HG02938 (cell line): ENCODE results near the gene CAMK1G.
A peak's percentile ranks its signal among the peaks of the same experiment; 100 is the strongest.

ENCODE experiments used
- ATAC-seq: cut with Tn5 transposase; IDR thresholded peaks from one replicate; pipeline ENCODE4 v1.9.1; 2021; ENCODE audit warnings: mild to moderate bottlenecking, moderate library complexity; ENCODE audit not compliant: unreplicated experiment

The CAMK1G gene

DNA sequence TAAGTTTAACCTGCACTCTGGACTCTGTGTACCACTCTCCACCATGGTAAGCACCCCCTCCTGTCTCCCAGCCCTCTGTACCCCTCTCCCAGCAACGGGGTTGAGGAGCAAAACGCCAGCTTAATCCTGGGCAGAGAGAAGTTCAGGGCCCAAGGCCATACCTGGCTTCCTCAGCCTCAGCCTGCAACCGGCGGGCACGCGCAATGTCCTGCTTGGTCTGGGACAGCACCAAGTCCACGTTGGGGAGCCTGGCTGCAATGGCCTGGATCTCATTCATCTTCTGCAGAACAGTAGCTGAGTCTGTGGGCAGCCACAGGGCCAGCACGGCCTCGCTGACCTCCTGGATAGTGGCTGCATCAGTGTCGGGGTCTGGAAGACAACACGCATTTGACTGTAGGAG, 34.8 kb downstream of the CAMK1G start:
- no peak for ATAC-seq

DNA sequence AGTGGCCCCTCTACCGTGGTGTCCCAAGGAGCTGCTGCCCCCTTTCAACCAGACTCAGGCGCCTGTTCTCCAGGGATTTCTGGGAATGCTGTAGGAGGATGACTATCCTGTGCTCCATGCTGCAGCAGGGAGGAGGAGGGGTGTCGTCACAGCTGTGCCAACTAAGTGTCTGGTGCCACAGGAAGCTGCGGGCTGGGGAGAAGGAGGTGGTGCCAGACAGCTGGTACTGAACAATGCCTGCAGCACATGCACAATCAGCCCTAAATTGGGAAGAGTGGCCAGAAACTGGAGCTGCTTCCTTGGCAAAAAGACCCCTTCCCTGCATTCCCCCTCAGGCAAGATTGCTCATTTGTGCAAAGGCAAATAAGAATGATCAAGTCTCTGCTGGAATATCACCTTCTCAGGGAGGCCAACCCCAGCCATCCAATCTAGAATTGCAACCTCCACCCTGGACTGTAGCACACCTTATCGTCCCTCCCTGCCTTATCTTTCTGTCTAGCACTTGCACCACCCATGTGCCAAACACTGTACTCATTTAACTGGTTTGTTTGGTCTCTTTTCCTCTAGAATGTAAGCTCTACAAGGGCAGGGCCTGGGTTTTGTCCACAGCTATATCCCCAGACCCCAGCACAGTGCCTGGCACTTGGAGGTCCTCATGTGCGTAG, 35.4 kb downstream of the CAMK1G start:
- ATAC-seq = no peak

DNA sequence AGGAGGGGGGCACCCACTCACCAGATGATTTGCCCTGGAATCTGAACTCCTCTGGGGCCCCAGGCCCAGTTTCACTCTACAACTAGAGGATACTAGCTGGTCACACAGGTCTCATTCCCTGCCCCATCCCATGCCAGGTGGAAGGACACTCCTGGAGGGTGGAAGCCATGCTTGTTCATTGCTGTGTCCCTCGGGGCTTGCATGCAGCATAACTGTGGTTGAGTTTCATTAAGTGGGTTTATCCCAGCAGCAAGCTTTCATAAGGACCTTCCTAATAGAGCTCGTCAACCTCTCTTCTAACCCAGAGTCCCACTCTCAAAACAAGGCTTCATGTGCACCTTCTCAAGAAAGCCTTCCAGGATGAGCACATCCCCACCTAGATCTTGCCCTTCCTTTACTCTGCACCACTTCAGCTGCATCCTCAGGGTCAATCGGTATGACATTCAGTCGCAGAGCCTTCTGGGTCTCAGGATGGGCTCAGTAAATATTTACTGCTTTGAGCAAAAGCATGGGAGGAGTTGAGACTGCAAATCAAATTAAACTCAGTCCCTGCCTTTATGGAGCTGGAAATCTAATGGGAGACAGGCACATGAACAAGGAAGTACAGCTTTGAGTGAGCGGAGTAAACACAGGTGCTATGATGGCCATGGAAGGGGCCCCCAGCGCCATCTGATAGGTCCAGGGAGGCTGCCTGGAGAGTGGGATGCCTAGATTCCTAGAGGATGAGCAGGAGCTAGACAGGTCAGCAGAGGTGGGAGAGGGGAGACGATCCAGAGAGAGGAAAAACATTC, 36.4 kb downstream of the CAMK1G start:
- no peak for ATAC-seq

DNA sequence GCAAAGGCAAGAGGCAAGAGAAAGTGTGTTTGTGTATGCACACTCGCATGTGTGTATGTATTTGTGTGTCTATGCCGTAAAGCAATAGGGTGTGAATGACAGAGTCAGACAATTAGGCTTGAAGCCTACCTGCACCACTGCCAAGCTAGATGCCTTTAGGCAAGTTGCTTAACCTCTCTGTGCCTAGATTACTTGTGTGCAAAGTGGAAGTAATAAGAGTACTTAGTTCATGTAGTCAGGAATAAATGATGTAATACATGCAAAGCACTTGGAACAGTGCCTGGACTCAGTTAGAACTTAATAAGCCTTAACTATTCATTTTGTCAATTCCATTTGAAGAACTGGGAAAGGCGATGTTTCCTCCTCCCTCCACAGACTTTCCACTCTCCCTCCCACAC, 37.0 kb downstream of the CAMK1G start:
- no peak for ATAC-seq

DNA sequence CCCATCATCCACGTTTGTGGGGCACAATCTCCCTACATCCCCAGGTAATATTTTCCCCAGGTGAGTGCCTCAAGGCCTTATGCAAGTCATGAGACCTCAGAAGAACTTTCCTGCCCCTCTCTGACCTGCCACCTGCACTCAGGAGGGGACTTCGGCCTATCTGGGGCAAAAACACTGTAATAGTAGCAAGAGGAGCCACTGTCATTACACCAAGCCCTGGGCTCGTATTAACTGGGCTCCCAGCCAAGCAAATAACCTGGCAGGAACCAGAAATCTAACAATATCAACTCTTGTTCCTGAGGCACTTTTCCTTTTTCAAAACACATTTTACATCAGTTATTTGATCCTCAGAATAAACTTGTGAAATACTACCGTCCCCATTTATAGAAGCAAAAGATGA, 37.8 kb downstream of the CAMK1G start:
- no peak for ATAC-seq

DNA sequence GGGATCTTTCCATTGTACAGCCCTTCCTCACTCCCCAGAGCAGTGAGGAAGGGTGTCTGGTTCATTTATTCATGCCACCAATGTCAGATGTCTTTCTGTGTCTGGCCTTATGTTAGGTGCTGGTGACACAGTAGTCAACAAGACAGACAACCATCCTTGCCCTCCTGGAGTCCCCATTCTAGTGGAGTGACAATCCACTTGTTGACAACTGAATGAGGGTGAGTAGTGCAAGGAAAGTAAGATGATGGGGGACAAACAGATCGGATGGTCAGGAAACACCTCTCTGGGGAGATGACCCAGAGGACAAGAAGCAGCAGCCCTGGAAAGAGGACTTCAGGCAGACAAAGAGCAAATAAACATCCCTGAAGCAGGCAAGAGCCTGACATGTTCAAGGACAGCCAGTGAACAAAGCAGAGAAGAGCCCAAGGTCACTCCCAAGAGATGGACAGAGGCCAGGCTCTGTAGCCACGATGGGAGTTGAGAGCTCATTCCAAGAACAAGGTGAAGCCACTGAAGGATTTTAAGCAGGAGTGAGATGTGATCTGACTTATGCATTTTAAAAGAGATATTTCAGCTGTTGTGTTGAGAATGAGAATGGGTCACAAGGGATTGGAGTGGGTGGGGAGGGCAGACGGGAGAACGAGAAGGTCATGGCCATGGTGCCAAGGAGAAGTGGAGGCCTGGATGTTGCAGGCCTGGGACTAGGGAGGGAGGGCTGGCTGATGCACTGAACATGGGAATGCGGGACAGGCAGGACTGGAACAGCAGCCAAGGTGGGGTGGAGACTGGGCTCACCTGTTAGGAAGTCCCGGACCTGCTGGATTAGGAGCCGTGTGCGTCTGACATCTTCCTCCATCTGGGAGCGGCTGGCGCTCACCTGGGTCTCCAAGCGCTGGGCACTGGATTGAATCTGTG, 38.5 kb downstream of the CAMK1G start:
- ATAC-seq = no peak

DNA sequence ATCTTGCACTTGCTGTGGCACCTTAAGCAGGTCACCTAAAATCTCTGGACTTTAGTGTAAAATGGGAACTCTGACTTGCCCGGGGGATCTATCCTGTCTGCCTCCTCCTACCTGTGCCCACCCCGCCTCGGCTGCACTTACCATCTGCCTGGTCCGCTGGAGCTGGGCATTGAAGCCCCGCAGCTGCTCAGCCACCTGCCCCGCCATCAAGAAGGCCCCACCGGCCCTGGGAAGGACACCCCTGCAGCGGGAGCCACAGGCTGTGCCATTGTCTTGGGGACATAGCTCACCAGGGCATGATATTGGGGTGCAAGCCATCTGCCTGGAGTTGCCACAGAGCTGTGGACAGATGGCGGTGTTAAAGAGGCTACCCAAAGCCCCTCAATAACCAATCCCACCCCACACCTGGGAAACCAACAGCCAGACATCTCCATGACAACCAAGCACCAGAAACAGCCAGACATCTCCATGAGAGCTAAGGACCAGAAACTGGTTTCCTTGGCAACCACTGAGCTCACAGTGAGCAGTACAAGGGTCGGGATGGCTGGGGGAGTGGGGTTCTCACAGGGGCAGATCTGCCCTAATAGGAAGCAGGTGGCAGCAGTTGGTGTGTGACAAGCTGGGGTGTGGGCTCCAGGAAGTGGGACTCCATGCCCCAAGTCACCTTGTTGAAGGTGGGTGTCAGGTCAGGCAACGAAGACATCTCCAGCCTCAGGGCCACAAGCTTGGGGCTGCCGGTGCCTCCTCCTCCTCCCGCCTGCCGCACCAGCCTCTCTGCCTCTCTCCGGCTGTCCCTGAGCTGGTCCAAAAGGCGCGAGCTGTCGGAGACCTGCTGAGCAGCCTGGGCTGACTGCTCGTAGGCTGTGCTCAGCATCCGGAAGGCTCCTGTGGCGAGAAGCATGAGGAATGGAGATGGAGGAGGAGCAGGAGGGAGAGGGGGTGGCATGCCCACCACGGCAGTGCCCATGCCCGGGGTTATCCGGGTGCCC, 39.6 kb downstream of the CAMK1G start:
- ATAC-seq = no peak

DNA sequence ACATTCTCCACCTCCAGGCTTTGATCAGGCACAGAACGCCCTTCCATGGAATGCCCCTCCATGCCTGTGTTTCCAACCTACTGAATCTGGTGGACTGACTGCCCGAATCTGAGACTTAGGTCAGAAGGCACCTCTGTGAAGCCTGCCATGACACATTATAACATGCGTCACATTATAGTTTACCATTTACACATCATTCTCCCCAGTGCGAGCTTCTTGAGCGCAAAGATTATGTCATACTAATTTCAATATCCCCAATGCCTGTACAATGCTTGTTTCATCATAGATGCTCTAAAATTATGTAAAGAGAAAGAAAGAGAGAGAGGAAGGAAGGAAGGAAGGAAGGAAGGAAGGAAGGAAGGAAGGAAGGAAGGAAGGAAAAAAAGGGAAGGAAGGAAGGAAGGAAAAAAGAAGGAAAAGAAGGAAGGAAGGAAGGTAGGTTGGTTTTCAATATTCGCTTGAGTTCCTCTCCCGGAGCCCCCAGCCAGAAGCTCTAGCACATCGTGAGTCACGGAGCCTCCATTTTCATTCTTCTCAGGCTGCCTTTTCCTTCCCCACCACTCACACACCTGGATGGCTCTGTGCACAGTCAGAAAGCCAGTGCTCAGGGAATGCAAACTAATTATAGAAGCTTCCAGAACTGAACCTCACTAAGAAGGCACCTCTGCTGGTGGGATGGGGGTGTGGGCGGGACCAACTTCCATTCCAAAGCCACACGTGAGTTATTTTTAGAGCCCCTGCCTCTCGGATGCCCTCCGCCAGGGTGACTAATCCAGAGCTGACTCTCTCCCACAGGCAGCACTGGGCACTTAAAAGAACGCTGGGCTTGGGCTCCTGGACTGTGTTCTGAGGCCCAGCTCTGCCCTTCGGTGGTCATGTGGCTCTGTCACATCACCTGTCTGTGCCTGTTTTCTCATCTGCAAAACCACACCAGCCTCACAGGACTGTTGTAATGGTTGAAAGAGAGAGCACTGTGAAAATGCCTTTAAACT, 41.3 kb downstream of the CAMK1G start:
- ATAC-seq = no peak

DNA sequence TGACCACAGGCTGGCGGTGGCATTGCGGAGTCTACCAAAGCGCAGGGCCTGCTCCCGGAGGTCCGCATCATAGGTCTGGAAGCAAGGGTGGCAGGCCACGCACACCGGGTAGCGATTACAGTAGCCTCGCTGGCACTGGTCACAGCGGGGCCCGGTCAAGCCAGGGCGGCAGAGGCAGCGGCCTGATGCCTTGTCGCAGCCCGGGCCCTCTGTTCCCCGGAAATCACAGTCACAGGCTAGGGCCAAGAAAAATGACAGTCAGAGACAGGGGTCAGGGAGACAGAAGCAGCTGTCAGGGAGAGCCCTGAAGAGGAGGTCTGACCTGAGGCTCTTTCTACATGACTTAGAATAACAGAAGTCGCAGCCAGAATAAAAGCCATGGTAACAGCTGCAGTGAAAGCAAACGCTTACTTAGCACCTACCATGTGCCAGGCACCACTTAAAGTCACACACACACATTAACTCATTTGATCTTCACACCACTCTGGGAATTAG, 42.3 kb downstream of the CAMK1G start:
- ATAC-seq = no peak

DNA sequence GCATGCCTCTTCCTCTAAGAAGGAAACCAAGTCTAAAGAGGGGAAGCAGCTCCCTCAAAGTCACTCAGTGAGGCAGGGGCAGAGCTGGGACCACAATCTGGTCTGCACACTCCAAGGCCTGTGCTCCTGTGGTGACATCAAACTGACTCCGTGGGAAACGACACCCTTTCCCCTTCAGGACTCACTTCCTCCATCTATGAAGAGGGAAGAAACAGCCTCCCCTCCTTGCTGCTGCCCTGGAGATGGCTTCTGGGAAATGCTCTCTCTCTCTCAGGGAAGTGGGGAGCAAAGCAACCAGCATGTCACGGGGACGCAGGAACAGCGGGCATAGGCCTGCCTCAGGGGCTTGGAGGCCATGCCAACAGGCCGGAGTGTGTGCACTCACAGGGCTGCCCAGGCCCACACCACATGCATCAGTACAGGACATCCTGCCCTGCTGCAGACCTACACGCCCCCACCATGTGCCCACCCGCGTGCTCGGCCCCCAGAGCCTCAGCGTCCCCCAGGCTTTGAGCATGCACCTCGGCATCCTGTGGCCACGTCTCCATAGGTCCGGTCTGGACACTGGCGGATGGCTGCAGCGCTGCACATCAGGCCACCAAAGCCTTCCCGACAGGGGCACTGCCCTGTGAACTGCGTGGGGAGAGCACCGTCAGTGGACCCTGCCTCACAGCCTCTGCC, 43.0 kb downstream of the CAMK1G start:
- ATAC-seq = no peak

DNA sequence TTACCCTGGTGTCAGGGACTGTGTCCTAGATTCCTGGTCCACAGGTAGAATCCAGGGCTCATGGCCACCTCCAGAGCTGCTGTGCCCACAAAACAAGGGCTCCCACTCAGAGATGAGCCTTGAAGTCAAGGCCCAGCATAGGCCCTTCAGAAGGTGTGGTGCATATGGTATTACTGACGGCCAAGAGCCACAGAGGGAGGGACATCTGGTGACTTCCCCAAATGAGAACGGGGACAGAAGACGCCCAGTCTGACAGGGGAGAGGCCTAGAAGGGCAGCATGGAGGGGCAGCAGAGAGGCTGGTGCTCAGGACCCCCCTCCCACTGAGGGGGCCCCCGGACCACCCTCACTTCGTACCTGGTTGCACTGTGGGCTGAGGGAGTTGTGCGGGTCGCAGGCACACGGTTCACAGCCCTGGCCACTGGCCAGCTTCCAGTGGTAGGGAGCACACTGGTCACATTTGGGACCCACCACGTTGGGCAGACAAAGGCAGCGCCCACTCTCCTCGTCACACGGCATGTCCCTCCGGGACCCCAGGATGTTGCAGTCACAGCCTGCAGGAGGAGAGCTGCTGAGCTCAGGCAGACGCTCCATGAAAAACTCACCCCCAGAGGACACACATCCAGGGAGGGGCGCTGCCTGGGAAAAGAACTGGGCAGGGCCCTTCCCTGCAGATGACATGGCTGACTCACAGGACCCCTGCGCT, 43.7 kb downstream of the CAMK1G start:
- peak; percentile 9 for ATAC-seq

DNA sequence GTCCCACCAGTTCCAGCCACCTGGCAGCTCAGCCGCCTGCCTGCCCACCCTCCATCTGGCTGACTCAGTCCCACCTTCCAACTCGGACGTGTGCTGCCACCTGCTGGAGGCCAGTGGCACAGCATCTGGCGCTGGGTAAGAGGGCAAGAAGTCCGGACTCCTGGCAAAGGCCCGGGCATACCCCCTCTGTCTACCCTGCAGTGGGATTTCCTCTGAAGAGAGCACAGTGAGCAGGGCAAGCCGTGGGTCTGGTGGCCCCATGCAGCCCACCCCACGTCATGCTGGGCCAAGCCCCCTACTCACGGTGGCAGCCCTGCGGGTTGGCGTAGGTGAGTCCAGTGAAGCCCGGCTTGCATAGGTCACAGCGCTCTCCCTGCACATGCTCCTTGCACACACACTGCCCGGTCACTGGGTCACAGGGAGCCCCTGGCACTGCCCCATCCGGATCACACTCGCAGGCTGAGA, 44.2 kb downstream of the CAMK1G start:
- peak; percentile 76 for ATAC-seq

DNA sequence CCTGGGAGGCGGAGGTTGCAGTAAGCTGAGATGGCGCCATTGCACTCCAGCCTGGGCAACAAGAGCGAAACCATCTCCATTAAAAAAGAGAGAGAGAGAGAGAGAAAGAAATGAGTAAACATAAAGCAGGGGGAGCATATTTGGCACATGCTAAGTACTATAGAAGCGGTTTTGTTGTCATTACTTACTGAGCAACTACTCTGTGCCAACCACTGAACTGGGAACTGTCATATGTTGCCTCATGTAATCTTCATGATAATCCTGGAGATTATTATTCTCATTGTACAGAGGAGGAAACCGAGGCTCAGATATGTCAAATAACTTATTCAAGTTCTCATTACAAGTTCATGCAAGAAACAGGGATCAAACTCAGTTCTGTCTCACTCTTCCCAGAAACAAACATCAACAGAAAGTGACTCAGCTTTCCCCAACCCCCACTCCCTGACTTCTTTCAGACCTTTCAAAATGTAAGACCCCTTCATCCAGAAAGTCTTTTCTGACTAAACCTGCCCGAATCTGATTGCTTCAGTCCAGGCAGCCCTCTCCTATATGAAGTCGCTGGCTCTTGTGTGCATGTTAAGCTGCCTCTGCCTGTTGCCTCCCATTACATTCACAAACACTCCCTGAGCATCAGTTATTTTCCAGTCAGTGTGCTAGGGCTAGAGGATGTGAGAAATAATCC, 45.2 kb downstream of the CAMK1G start:
- ATAC-seq = no peak

DNA sequence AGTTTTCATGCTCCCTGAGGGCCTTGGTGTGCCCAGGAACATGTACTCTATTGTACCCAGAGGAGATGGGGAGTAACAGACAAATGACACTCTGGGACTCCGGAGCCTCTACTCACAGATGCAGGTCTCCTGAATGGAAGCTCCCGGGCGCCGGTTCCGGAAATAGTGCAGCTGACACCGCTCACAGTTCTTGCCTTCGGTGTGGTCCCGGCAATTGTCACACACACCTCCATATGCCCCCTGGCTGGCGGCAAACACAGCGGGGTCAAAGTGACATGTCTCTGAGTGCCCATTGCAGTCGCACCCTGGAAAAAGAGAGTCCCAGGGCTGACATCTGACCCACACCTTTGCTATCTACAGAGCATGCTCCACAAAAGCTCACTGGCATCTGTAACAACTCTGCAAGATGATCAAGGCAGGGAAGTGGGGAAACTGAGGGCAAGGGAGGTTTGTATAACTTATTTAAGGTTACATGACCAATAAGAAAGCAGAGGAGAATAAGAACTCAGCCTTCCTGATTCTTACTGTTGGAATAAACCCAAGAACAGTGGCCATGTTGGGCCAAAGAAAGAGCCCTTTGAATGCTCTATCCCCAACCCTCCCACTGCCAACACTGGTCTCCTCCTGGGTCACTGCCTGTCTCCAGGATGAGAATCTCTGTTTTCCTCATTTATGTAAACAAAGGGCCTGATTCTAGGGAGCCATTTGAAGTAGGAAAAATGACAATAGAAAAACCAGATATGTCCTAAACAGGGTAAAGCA, 46.3 kb downstream of the CAMK1G start:
- ATAC-seq = no peak

DNA sequence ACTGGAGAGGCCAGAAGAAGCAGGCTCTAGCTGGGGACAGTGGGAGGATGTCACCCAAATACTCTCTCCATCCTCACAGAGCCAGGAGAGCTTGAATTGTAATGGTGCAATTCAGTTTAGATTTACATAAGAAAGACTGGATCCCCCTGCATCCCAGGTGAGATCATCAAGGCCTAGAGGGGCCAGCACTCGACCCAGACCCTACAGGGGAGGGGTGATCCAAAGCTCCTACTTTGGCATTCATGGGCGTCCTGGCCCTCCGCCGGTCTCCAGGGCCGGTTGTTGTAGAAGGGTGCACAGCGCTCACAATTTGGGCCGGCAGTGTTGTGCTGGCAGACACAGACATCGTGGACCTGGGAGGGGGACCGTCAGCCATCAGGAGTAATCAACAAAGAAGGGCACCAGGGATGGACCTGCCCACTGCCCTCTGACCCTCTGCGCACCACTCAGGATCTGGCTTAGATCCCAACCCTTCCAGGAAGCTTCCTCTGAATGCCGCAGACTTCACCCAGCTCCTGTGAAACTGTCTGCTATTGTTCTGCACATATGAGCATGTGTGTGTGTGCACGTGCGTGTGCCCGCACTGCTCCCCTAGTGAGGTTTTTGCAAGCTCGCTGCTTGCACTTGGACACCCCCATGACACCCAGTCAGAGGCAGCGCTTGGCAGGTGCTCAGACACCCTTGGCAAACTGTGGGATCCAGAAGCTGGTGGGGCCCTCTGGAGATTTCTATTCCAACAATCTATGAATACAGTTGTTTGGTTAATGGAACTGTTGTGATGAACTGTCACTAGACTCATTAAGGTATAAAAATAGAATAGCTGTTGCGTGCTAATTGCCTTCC, 47.1 kb downstream of the CAMK1G start:
- ATAC-seq = no peak
